Measurements from ENCODE around the gene GALK1. TPM values are rescaled to one million over a fixed set of nuclear protein-coding genes. Genes with fewer than 3 reads are reported as not detected.

Gene GALK1
- total RNA-seq, 1 donor from 2014 or later = 13.5 TPM

Other genes starting within 250 kb of the GALK1 start
- gene CASKIN2, start 249.7 kb downstream of the GALK1 start, total RNA-seq = 6.1 TPM
- 11.4 TPM for gene TSEN54, start 248.7 kb downstream of the GALK1 start, total RNA-seq
- 0.82 TPM for gene LLGL2, start 239.5 kb downstream of the GALK1 start, total RNA-seq
- 19.6 TPM for gene MYO15B, start 177.4 kb downstream of the GALK1 start, total RNA-seq
- gene SMIM5, start 131.8 kb downstream of the GALK1 start, total RNA-seq = under 0.01 TPM
- gene RECQL5, start 98.0 kb downstream of the GALK1 start, total RNA-seq = 6.1 TPM
- gene SAP30BP, start 97.9 kb downstream of the GALK1 start, total RNA-seq = 39.9 TPM
- gene ITGB4, start 43.7 kb downstream of the GALK1 start, total RNA-seq = 1.2 TPM
- gene UNK, start 19.6 kb upstream of the GALK1 start, total RNA-seq = 21.2 TPM
- 0.41 TPM for gene UNC13D, start 79.2 kb upstream of the GALK1 start, total RNA-seq
- gene WBP2, start 90.1 kb upstream of the GALK1 start, total RNA-seq = 22.0 TPM
- 13.9 TPM for gene TRIM47, start 113.4 kb upstream of the GALK1 start, total RNA-seq
- gene TRIM65, start 131.8 kb upstream of the GALK1 start, total RNA-seq = 11.8 TPM
- gene MRPL38, start 139.7 kb upstream of the GALK1 start, total RNA-seq = 32.2 TPM
- gene FBF1, start 175.8 kb upstream of the GALK1 start, total RNA-seq = 11.4 TPM
- gene ACOX1, start 214.0 kb upstream of the GALK1 start, total RNA-seq = 98.2 TPM
- 4.9 TPM for gene TEN1, start 214.0 kb upstream of the GALK1 start, total RNA-seq
- gene CDK3, start 235.7 kb upstream of the GALK1 start, total RNA-seq = 0.41 TPM